Hepatocyte (in vitro differentiated cells): Measurements from ENCODE around the gene PARP12. TPM values are rescaled to one million over a fixed set of nuclear protein-coding genes. Genes with fewer than 3 reads are reported as not detected.

ENCODE experiments used
- DNase-seq: peaks from one replicate; pipeline ENCODE4 v3.0.0-alpha.2; 2016; ENCODE audit warnings: low spot score
- H2AFZ ChIP-seq: fragments of 200-600 bp; sonication (generic); 2 replicates; pipeline ENCODE4 v1.6.0; 2016; ENCODE audit warnings: antibody characterized with exemption, mild to moderate bottlenecking
- H3K27ac ChIP-seq: fragments of 200-600 bp; sonication (generic); 2 replicates; pipeline ENCODE4 v1.5.1; 2016; ENCODE audit warnings: mild to moderate bottlenecking
- H3K27me3 ChIP-seq: fragments of 200-600 bp; sonication (generic); 2 replicates; pipeline ENCODE4 v1.6.1; 2016
- H3K36me3 ChIP-seq: fragments of 200-600 bp; sonication (generic); replicated peaks from 2 replicates; pipeline ENCODE4 v1.5.1; 2016; ENCODE audit warnings: low read depth; ENCODE audit not compliant: insufficient read depth
- H3K4me1 ChIP-seq: fragments of 200-600 bp; sonication (generic); 2 replicates; pipeline ENCODE4 v1.5.1; 2016; ENCODE audit warnings: mild to moderate bottlenecking, moderate library complexity; ENCODE audit not compliant: insufficient read depth
- H3K4me2 ChIP-seq: fragments of 200-600 bp; sonication (generic); 2 replicates; pipeline ENCODE4 v1.6.0; 2016
- H3K4me3 ChIP-seq: fragments of 200-600 bp; sonication (generic); 2 replicates; pipeline ENCODE4 v1.5.1; 2016; ENCODE audit warnings: mild to moderate bottlenecking
- H3K79me2 ChIP-seq: fragments of 200-600 bp; sonication (generic); 2 replicates; pipeline ENCODE4 v1.6.0; 2017; ENCODE audit warnings: mild to moderate bottlenecking
- H3K9me2 ChIP-seq: fragments of 200-600 bp; sonication (generic); replicated peaks from 2 replicates; pipeline ENCODE4 v1.6.0; 2017; ENCODE audit warnings: mild to moderate bottlenecking; ENCODE audit not compliant: insufficient read depth
- H3K9me3 ChIP-seq: fragments of 200-600 bp; sonication (generic); 2 replicates; pipeline ENCODE4 v1.5.1; 2016; ENCODE audit warnings: low read depth, mild to moderate bottlenecking
- H4K20me1 ChIP-seq: fragments of 200-600 bp; sonication (generic); 2 replicates; pipeline ENCODE4 v1.6.0; 2016; ENCODE audit warnings: mild to moderate bottlenecking; ENCODE audit not compliant: insufficient read depth, poor library complexity, severe bottlenecking
- EZH2 ChIP-seq: fragments of 200-600 bp; sonication (generic); IDR thresholded peaks from 2 replicates; pipeline ENCODE4 v1.6.1; 2016; ENCODE audit warnings: antibody characterized with exemption, mild to moderate bottlenecking, borderline replicate concordance
- EZH2phosphoT487 ChIP-seq: fragments of 200-600 bp; sonication (generic); IDR thresholded peaks from one replicate; pipeline ENCODE4 v1.6.1; 2018; ENCODE audit warnings: antibody characterized with exemption, mild to moderate bottlenecking, low read depth, moderate library complexity; ENCODE audit not compliant: unreplicated experiment, severe bottlenecking
- WGBS: methylation state at CpG from one replicate; pipeline ENCODE4 v1.1.6; 2016; ENCODE audit warnings: low lambda C conversion rate; ENCODE audit errors: missing lambda C conversion rate; 5-methylcytosine and 5-hydroxymethylcytosine counted together
- polyA plus RNA-seq: library from polyadenylated mRNA; unstranded; fragments of >200 nt; fragmentation: Nextera tagmentation; extraction: Ambion mirVana; gene quantifications from 2 replicates; pipeline ENCODE4 v1.2.1, GENCODE V29; 2016
- total RNA-seq: library from RNA; depleted of rRNA; stranded (reverse); fragments of >200 nt; gene quantifications from 2 replicates; pipeline ENCODE4 v1.2.3, GENCODE V29; 2014
- TF ChIP-seq, protein P1 (sequence below): fragments of 200-600 bp; sonication (generic); IDR thresholded peaks from 2 replicates; pipeline ENCODE4 v1.5.1; 2016; ENCODE audit warnings: antibody characterized with exemption, mild to moderate bottlenecking; ENCODE audit not compliant: poor library complexity

The PARP12 gene
- total and polyA plus RNA-seq, 2 experiments from 2014 or later: 11.2 to 14.0 TPM

DNA sequence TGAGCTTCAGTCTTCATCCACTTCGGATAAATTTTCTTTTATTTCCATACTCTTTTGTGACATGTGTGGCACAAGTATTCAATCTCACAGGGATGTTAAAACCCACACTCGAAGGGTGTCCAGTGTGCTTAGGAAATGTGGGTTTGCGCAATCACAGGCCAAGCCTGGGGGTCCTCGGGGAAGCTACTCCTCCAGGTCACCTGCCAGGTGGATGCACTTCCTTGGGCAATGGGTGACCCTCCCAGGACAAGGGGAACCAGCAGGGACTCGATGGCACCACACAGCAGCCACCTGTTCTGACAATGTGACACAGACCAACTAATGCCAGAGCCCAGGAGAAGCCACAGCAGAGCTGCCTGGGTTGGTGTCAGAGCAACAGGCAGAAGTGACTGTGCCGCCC, 39.0 kb downstream of the PARP12 start:
- Histone ChIP-seq H3K4me3 (no peak overlapping the region), H3K27me3 (no peaks in the 10 kb centered on the region), H4K20me1 (no peaks in the 10 kb centered on the region), H3K36me3 (no peaks in the 10 kb centered on the region), H3K9me3 (no peaks in the 10 kb centered on the region), H3K4me2 (no peak overlapping the region), H2AFZ (no peak overlapping the region), H3K4me1 (no peaks in the 10 kb centered on the region), H3K9me2 (no peaks in the 10 kb centered on the region), H3K27ac (no peak overlapping the region), H3K79me2 (no peaks in the 10 kb centered on the region)
- DNase-seq: no peak
- TF ChIP-seq, protein P1, sequence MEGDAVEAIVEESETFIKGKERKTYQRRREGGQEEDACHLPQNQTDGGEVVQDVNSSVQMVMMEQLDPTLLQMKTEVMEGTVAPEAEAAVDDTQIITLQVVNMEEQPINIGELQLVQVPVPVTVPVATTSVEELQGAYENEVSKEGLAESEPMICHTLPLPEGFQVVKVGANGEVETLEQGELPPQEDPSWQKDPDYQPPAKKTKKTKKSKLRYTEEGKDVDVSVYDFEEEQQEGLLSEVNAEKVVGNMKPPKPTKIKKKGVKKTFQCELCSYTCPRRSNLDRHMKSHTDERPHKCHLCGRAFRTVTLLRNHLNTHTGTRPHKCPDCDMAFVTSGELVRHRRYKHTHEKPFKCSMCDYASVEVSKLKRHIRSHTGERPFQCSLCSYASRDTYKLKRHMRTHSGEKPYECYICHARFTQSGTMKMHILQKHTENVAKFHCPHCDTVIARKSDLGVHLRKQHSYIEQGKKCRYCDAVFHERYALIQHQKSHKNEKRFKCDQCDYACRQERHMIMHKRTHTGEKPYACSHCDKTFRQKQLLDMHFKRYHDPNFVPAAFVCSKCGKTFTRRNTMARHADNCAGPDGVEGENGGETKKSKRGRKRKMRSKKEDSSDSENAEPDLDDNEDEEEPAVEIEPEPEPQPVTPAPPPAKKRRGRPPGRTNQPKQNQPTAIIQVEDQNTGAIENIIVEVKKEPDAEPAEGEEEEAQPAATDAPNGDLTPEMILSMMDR: no peak
- TF ChIP-seq EZH2 (no peak), EZH2phosphoT487 (no peak)
- 95% methylated on average over 6 of the region's 6 CpGs for WGBS

DNA sequence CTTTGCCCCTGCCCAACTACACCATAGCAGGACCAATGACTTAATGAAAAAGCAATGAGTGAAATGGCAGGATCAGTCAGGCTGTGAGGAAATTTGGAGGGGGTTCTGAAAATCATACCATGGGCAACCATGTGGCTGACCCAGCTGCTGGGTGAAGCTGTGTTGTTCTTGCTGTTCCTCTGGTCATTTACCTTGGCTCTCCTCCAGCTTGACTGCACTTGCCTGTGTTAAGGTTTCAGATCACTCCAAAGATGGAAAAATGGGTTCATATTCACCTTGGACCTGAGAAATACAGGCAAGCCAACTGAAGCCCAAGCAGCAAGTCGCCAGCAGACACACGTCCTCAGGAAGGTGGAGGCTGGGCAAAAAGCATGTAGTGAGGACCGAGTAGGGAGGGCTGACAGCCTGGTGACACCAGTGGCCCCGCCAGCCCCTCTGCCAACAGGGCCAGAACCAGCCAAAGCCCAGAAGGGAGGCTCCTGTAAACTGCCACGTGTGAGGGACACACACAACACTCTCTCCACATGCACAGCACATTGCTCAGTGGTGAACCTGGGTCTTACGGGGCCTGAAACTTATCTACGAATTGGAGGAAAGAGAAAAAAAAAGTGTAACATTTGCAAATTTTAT, 40.1 kb downstream of the PARP12 start:
- Histone ChIP-seq H3K9me2 (no peaks in the 10 kb centered on the region), H3K4me3 (no peak overlapping the region), H3K9me3 (no peaks in the 10 kb centered on the region), H3K27me3 (no peaks in the 10 kb centered on the region), H3K36me3 (no peaks in the 10 kb centered on the region), H3K4me2 (no peak overlapping the region), H3K4me1 (no peaks in the 10 kb centered on the region), H4K20me1 (no peaks in the 10 kb centered on the region), H3K27ac (no peak overlapping the region), H3K79me2 (no peaks in the 10 kb centered on the region), H2AFZ (no peak overlapping the region)
- no peak for DNase-seq
- 94% methylated on average over 7 of the region's 7 CpGs for WGBS
- TF ChIP-seq EZH2phosphoT487: no peak
- TF ChIP-seq, protein P1: no peak
- no peak for TF ChIP-seq EZH2

DNA sequence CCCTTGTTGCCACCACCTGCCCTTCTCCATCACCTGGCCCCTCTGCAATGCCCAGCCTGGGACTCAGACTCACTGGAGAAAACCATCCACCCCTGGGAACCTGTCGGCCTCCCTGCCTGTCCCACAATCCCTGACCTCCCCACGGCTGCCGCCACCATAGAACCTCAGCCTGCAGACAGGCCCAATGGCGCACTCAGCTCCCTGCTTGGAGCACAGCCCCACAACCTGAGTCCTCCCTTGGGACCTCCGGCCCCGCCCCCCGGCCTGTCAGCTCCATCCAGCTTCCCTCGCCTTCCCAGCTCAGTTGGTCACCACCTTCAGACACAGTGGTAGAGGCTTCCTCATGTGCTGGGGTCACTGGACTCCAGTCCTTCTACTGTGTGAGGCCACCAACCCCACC, 41.1 kb downstream of the PARP12 start:
- Histone ChIP-seq H3K9me2 (no peaks in the 10 kb centered on the region), H3K27ac (no peak overlapping the region), H3K36me3 (no peaks in the 10 kb centered on the region), H3K4me1 (no peaks in the 10 kb centered on the region), H3K9me3 (no peaks in the 10 kb centered on the region), H3K79me2 (no peaks in the 10 kb centered on the region), H3K27me3 (no peaks in the 10 kb centered on the region), H3K4me2 (no peak overlapping the region), H4K20me1 (no peaks in the 10 kb centered on the region), H3K4me3 (no peak overlapping the region), H2AFZ (no peak overlapping the region)
- TF ChIP-seq EZH2 (no peak), EZH2phosphoT487 (no peak)
- TF ChIP-seq, protein P1: no peak
- 98% methylated on average over 8 of the region's 8 CpGs for WGBS
- no peak for DNase-seq
